ENCODE results near the gene ZNF280D.

- no peak for TF ChIP-seq EZH2 (IDR thresholded peaks at IDR 0.05; ENCODE audit: low read length, missing control alignments)
- TF ChIP-seq CTCF (conservative IDR thresholded peaks at IDR 0.05 in 1 of 2, IDR thresholded peaks at IDR 0.05 in 1 of 2; ENCODE audit: low read depth in 1 of 2, low read length in 2 of 2): no peak
Observed at GRCh38 chr15:56725386-56725785, 7.9 kb downstream of the ZNF280D start.
